HepG2 (cell line): Measurements from ENCODE around the gene CDH1. TPM values are rescaled to one million over a fixed set of nuclear protein-coding genes. Genes with fewer than 3 reads are reported as not detected.

Experiments used
- ARID3A ChIP-seq: IDR thresholded peaks from 2 replicates; pipeline ENCODE4 v1.6.1; 2012; ENCODE audit warnings: low read depth, low read length, improper control_type of control experiment
- CEBPZ ChIP-seq: IDR thresholded peaks from 2 replicates; pipeline ENCODE4 v1.6.1; 2012; ENCODE audit warnings: low read length, improper control_type of control experiment
- CHD2 ChIP-seq: IDR thresholded peaks from 2 replicates; pipeline ENCODE4 v1.6.1; 2011; ENCODE audit warnings: low read depth, low read length, improper control_type of control experiment
- ELK4 ChIP-seq: sonication (generic); formaldehyde crosslinking; IDR thresholded peaks from 2 replicates; pipeline ENCODE4 v1.9.0; 2021; ENCODE audit warnings: missing genetic modification reagents, borderline replicate concordance
- MEF2D ChIP-seq: sonication (generic); formaldehyde crosslinking; IDR thresholded peaks from 2 replicates; pipeline ENCODE4 v1.5.1; 2020; ENCODE audit warnings: mild to moderate bottlenecking, missing genetic modification reagents
- NCOR1 ChIP-seq: fragments of 200-600 bp; sonication (generic); IDR thresholded peaks from 2 replicates; pipeline ENCODE4 v1.7.0; 2017; ENCODE audit warnings: antibody characterized with exemption, low read length, borderline replicate concordance
- RBFOX2 ChIP-seq: fragments of 200-400 bp; formaldehyde crosslinking; IDR thresholded peaks from 2 replicates; pipeline ENCODE4 v1.6.1; 2017; ENCODE audit warnings: low read depth, mild to moderate bottlenecking, low read length
- SNAPC2 ChIP-seq: sonication (generic); formaldehyde crosslinking; IDR thresholded peaks from 2 replicates; pipeline ENCODE4 v1.8.1; 2022; ENCODE audit warnings: mild to moderate bottlenecking, missing genetic modification reagents
- TCF12 ChIP-seq, 2 experiments: fragments of 450-650 bp in 1 of 2; sonication (generic) in 1 of 2; formaldehyde crosslinking in 1 of 2; IDR thresholded peaks; 2 replicates each; pipeline versions ENCODE4 v1.6.1 to v1.8.0; 2017 to 2022; ENCODE audit warnings: antibody characterized with exemption in 1 of 2, mild to moderate bottlenecking in 1 of 2, missing genetic modification reagents in 1 of 2, moderate library complexity in 1 of 2
- TOPORS ChIP-seq: sonication (generic); formaldehyde crosslinking; IDR thresholded peaks from 2 replicates; pipeline ENCODE4 v1.8.0; 2023; ENCODE audit warnings: mild to moderate bottlenecking, missing genetic modification reagents
- ZBTB21 ChIP-seq: sonication (generic); formaldehyde crosslinking; IDR thresholded peaks from 2 replicates; pipeline ENCODE4 v1.4.0; 2020; ENCODE audit warnings: missing genetic modification reagents
- ZMYM4 ChIP-seq: sonication (generic); formaldehyde crosslinking; IDR thresholded peaks from 2 replicates; pipeline ENCODE4 v1.8.1; 2023; ENCODE audit warnings: mild to moderate bottlenecking, missing genetic modification reagents
- ZNF546 ChIP-seq: sonication (generic); formaldehyde crosslinking; conservative IDR thresholded peaks from 2 replicates; pipeline ENCODE4 v1.8.1; 2023; ENCODE audit warnings: mild to moderate bottlenecking, missing genetic modification reagents
- ZNF670 ChIP-seq: sonication (generic); formaldehyde crosslinking; IDR thresholded peaks from 2 replicates; pipeline ENCODE4 v1.8.0; 2022; ENCODE audit warnings: mild to moderate bottlenecking, missing genetic modification reagents, borderline replicate concordance
- ZSCAN12 ChIP-seq: sonication (generic); formaldehyde crosslinking; IDR thresholded peaks from 2 replicates; pipeline ENCODE4 v1.9.0; 2021; ENCODE audit warnings: mild to moderate bottlenecking, missing genetic modification reagents
- ZSCAN22 ChIP-seq: sonication (generic); formaldehyde crosslinking; IDR thresholded peaks from 2 replicates; pipeline ENCODE4 v1.4.0; 2020; ENCODE audit warnings: mild to moderate bottlenecking, missing genetic modification reagents
- polyA plus RNA-seq, 8 experiments: library from polyadenylated mRNA; depleted of rRNA in 3 of 8; stranded (reverse) in 7 of 8; unstranded in 1 of 8; fragments of >200 nt; fragmentation: Illumina TruSeq in 4 of 8; extraction: Trizol in 4 of 8; gene quantifications; 2 replicates each; pipeline versions ENCODE4 v1.2.1 to v1.2.3, GENCODE V29; 2011 to 2016; ENCODE audit warnings: low read depth in 4 of 8, missing spikeins in 1 of 8, mixed read lengths in 1 of 8; ENCODE audit not compliant: insufficient read depth in 1 of 8
- total RNA-seq, 5 experiments: library from RNA; depleted of rRNA; stranded (reverse); fragments of >200 nt; fragmentation: Illumina TruSeq; extraction: Trizol; gene quantifications; 2 replicates each; pipeline ENCODE4 v1.2.3, GENCODE V29; 2016; ENCODE audit warnings: low read depth in 1 of 5
- TF ChIP-seq, protein P1 (sequence below): IDR thresholded peaks from 2 replicates; pipeline ENCODE4 v1.6.1; 2016; ENCODE audit warnings: mild to moderate bottlenecking, missing biosample characterization, missing genetic modification reagents
- TF ChIP-seq, protein P2 (sequence below): IDR thresholded peaks from 2 replicates; pipeline ENCODE4 v1.4.0; 2020; ENCODE audit warnings: mild to moderate bottlenecking, missing genetic modification reagents

Gene CDH1
- total and polyA plus RNA-seq, 2 of the 13 experiments (the other 11 are each of a cell fraction or from before 2014, with no cell fraction given), result 0.95 to 9.8 TPM

DNA sequence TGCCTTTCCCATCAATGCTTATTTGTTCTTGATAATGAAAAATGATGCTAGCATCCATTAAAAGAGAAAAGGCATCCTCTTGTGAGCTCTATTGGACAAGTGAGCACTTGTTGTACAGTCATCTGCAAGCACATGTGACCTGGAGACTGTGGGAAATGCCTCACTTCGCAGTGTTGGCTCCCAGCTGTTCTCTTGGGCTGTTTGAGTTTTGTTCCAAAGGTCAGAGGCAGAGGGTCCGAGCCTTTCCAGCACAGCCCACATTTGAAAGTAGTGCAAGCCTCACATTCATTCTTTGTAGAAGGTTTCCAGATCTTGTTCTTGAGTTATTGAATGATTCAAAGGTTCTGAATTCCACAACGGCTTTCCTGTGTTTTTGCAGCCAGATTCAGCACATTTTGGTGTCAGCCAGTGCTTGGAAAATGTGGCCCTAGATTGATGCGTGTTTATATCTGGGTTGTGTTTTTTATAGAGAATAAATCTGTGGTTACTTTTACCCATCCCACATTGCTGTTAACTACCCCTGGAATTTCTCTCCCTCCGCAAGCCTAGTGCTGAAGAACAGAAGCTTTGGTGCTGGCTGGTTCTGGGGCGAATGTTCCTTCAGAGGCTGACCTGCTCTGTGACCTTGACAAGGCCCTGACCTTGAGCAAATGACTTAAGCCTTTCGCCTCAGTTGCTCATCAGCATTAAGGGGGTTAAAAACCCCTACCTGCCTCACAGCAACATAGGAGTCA lies 49.8 kb downstream of the CDH1 start (continued):
- TF ChIP-seq ZNF670 (CRISPR knock-in tag) (no peak), RBFOX2 (no peak), ARID3A (0 out of 2 replicates have a peak, but pooled peaks have one; percentile 26), TOPORS (CRISPR knock-in tag) (no peak), CEBPZ (no peak), ELK4 (CRISPR knock-in tag) (no peak), NCOR1 (peak; percentile 82; the same call in 1 of the 2 replicates), ZBTB21 (CRISPR knock-in tag) (peak; percentile 37; the same call in 1 of the 2 replicates), ZSCAN12 (CRISPR knock-in tag) (no peak), TCF12 (IDR thresholded peaks at IDR 0.05) (no peak), TCF12 (CRISPR knock-in tag; IDR thresholded peaks at IDR 0.05) (no peak), ZNF546 (0 out of 2 replicates have a peak, but pooled peaks have one; percentile 32), ZSCAN22 (CRISPR knock-in tag) (no peak), CHD2 (no peak), SNAPC2 (CRISPR knock-in tag) (no peak), ZMYM4 (peak; percentile 64; the same call in 1 of the 2 replicates), MEF2D (CRISPR knock-in tag) (no peak; the same call in 1 of the 2 replicates)
- TF ChIP-seq, protein P1, sequence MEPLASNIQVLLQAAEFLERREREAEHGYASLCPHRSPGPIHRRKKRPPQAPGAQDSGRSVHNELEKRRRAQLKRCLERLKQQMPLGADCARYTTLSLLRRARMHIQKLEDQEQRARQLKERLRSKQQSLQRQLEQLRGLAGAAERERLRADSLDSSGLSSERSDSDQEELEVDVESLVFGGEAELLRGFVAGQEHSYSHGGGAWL, result no peak
- TF ChIP-seq, protein P2, sequence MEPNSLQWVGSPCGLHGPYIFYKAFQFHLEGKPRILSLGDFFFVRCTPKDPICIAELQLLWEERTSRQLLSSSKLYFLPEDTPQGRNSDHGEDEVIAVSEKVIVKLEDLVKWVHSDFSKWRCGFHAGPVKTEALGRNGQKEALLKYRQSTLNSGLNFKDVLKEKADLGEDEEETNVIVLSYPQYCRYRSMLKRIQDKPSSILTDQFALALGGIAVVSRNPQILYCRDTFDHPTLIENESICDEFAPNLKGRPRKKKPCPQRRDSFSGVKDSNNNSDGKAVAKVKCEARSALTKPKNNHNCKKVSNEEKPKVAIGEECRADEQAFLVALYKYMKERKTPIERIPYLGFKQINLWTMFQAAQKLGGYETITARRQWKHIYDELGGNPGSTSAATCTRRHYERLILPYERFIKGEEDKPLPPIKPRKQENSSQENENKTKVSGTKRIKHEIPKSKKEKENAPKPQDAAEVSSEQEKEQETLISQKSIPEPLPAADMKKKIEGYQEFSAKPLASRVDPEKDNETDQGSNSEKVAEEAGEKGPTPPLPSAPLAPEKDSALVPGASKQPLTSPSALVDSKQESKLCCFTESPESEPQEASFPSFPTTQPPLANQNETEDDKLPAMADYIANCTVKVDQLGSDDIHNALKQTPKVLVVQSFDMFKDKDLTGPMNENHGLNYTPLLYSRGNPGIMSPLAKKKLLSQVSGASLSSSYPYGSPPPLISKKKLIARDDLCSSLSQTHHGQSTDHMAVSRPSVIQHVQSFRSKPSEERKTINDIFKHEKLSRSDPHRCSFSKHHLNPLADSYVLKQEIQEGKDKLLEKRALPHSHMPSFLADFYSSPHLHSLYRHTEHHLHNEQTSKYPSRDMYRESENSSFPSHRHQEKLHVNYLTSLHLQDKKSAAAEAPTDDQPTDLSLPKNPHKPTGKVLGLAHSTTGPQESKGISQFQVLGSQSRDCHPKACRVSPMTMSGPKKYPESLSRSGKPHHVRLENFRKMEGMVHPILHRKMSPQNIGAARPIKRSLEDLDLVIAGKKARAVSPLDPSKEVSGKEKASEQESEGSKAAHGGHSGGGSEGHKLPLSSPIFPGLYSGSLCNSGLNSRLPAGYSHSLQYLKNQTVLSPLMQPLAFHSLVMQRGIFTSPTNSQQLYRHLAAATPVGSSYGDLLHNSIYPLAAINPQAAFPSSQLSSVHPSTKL, result peak; percentile 80
